ENCODE measurements around the gene PANX2.

DNA sequence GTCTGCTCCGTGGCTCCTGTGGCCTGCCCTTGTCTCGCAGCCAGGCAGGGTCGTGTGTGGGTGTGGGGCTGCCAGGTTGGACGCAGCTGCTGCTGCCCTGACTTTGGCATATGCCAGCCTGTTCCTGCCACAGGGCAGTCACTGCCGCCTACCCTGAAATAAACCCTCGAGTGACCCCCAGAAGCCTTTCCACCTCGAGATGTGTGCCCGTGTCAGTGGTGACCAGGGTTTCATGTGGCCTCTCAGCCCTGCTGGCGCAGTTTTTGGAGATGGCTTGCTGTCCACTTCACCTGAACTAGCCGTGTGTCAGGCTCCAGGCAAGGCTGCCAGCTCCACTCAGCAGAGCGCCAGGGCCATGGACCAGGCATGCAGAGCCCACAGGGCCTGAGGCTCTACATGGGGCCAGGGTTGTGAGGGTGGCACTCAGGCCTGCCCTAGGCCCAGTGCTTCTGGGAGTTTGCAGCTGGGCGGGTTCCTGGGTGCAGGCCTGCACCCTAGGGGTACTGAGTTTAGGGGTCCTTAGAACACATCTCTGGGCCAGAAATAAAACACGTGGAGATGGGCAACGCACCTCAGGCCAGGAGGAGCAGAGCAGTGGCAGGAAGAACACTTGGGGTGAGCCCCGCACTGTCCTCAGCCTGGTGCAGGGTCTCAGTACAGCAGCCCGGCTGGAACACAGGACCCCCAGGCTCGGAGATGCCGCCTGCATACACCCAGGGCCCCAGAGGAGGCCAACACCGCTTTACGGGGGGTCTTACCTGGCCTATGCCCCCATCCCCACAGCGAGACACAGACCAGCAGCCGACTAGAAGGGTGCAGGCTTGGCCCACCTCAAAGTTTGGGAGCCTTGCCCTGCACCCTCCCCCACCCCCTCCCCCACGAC is 8.8 kb upstream of the PANX2 start:
- TF ChIP-seq CTCF (IDR thresholded peaks at IDR 0.05) = no peak
- no peak for TF ChIP-seq POLR2A (IDR thresholded peaks at IDR 0.05)
- no peak for TF ChIP-seq POLR2AphosphoS5 (IDR thresholded peaks at IDR 0.05)

Measured in breast epithelium (tissue), 3 donors.